ENCODE measurements around the gene FGFBP3. TPM values are rescaled to one million over a fixed set of nuclear protein-coding genes. Genes with fewer than 3 reads are reported as not detected.

Gene FGFBP3
- total RNA-seq, 1 donor: 0.86 TPM

- H3K4me3 ChIP-seq (ENCODE audit: low read depth, low read length): no peak overlapping the region
- TF ChIP-seq, protein P1, sequence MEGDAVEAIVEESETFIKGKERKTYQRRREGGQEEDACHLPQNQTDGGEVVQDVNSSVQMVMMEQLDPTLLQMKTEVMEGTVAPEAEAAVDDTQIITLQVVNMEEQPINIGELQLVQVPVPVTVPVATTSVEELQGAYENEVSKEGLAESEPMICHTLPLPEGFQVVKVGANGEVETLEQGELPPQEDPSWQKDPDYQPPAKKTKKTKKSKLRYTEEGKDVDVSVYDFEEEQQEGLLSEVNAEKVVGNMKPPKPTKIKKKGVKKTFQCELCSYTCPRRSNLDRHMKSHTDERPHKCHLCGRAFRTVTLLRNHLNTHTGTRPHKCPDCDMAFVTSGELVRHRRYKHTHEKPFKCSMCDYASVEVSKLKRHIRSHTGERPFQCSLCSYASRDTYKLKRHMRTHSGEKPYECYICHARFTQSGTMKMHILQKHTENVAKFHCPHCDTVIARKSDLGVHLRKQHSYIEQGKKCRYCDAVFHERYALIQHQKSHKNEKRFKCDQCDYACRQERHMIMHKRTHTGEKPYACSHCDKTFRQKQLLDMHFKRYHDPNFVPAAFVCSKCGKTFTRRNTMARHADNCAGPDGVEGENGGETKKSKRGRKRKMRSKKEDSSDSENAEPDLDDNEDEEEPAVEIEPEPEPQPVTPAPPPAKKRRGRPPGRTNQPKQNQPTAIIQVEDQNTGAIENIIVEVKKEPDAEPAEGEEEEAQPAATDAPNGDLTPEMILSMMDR (IDR thresholded peaks at IDR 0.05; ENCODE audit: insufficient read depth, low read depth, low read length): no peak
- DNase-seq (ENCODE audit: low read depth): no peak
These were observed 45.2 kb downstream of the FGFBP3 start for GRCh38 chr10:91864099-91864498.

DNA sequence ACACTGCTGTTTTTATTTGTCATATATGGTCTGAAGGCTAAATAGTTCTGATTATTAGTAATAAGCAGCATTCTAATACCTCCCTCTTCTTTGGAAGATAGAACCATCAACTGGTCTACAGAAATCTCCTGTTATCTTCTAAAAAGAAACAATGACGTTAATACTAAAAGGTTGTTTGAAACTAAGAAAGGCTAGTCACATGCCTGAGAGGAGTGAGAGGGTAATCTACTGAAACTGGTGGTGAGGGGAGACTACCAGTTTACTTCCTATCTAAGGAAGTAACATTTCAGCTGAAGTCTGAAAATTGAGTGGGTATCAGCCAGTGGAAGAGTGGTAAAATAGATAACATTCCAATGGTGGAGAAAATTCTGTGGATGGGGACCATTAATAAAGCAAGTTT, 48.4 kb downstream of the FGFBP3 start:
- DNase-seq (ENCODE audit: low read depth): no peak
- no peak overlapping the region for H3K4me3 ChIP-seq (ENCODE audit: low read depth, low read length)
- TF ChIP-seq, protein P1 (IDR thresholded peaks at IDR 0.05; ENCODE audit: insufficient read depth, low read depth, low read length): no peak

- H3K4me3 ChIP-seq (ENCODE audit: low read depth, low read length): no peak overlapping the region
- DNase-seq (ENCODE audit: low read depth): peak; percentile 20
- TF ChIP-seq, protein P1 (IDR thresholded peaks at IDR 0.05; ENCODE audit: insufficient read depth, low read depth, low read length): peak; percentile 46
These were observed 52.6 kb downstream of the FGFBP3 start for GRCh38 chr10:91856637-91857036.

Small RNA genes within 50 kb of the gene (small RNA-seq; reads per million reads assigned to genes)
- not detected for gene AL359198.2

Other genes starting within 250 kb of the FGFBP3 start
- 46.7 and 57.4 TPM in 2 replicates for gene TNKS2, start 111.1 kb downstream of the FGFBP3 start, total RNA-seq
- gene BTAF1, start 14.3 kb upstream of the FGFBP3 start, total RNA-seq: 52.8 and 59.2 TPM in 2 replicates

Data from fibroblast of villous mesenchyme (primary cell).